A549 (cell line): ENCODE data around the gene BICC1. TPM values are rescaled to one million over a fixed set of nuclear protein-coding genes. Genes with fewer than 3 reads are reported as not detected.
A peak's percentile ranks its signal among the peaks of the same experiment; 100 is the strongest.

Experiments
- ATAC-seq, 2 experiments: fragments of 200-7000 bp in 1 of 2; fragments of >200 bp in 1 of 2; cut with Nextera tagmentation in 1 of 2; cut with Tn5 transposase in 1 of 2; 3 replicates each; pipeline versions ENCODE4 v1.8.0 to v1.9.1; 2018 to 2020; ENCODE audit warnings: mild to moderate bottlenecking in 1 of 2, moderate library complexity in 1 of 2
- CTCF ChIA-PET: fragments of 300-600 bp; sonication (Branson Sonifier 250); formaldehyde crosslinking; extraction: SDS; loops from one replicate; lab custom pipeline; 2021; ENCODE audit warnings: antibody characterized with exemption, inconsistent platforms; lab: Yijun Ruan, JAX
- POLR2A ChIA-PET: fragments of 350-600 bp; formaldehyde crosslinking; extraction: SDS; loops from one replicate; lab custom pipeline; 2021; ENCODE audit warnings: antibody characterized with exemption, inconsistent platforms; lab: Yijun Ruan, JAX
- DNase-seq, 2 experiments: peaks; one replicate each; pipeline versions ENCODE4 v3.0.0 to v3.0.0-alpha.2; 2011 to 2016; ENCODE audit warnings: low read depth in 1 of 2, low spot score in 1 of 2
- FAIRE-seq: peaks from 2 replicates; lab custom pipeline; 2011; peaks lifted over from hg19 to GRCh38; lab: Jason Lieb, UNC
- H3K27ac ChIP-seq, 2 experiments: fragments of >200 bp; sonication (Bioruptor Twin); formaldehyde crosslinking; 3 replicates each; pipeline ENCODE4 v1.5.1; 2016 to 2017
- H3K4me1 ChIP-seq: fragments of >200 bp; sonication (Bioruptor Twin); formaldehyde crosslinking; 3 replicates; pipeline ENCODE4 v1.6.1; 2016
- H3K4me2 ChIP-seq: fragments of >200 bp; sonication (Bioruptor Twin); formaldehyde crosslinking; 3 replicates; pipeline ENCODE4 v1.6.1; 2016
- H3K4me3 ChIP-seq: fragments of >200 bp; sonication (Bioruptor Twin); formaldehyde crosslinking; 3 replicates; pipeline ENCODE4 v1.5.1; 2016
- H3K9me3 ChIP-seq: fragments of >200 bp; sonication (Bioruptor Twin); formaldehyde crosslinking; 3 replicates; pipeline ENCODE4 v1.6.1; 2016
- BCL3 ChIP-seq: fragments of >200 bp; sonication (Bioruptor Twin); formaldehyde crosslinking; IDR thresholded peaks from 3 replicates; pipeline ENCODE4 v1.6.1; 2016
- CEBPB ChIP-seq, 2 experiments: fragments of >200 bp in 1 of 2; sonication (Bioruptor Twin) in 1 of 2; formaldehyde crosslinking in 1 of 2; IDR thresholded peaks; 2 replicates each; pipeline ENCODE4 v1.6.1; 2012 to 2016
- CHD2 ChIP-seq: fragments of 150-350 bp; IDR thresholded peaks from 2 replicates; pipeline ENCODE4 v1.6.1; 2014; ENCODE audit warnings: low read length; ENCODE audit not compliant: partially characterized antibody
- CTCF ChIP-seq: fragments of >200 bp; sonication (Bioruptor Twin); formaldehyde crosslinking; IDR thresholded peaks from 3 replicates; pipeline ENCODE4 v1.5.1; 2016
- EHMT2 ChIP-seq: fragments of 200-600 bp; sonication (generic); IDR thresholded peaks from 2 replicates; pipeline ENCODE4 v1.6.1; 2016; ENCODE audit warnings: antibody characterized with exemption, low read depth, mild to moderate bottlenecking, moderate library complexity
- EP300 ChIP-seq, 2 experiments: fragments of >200 bp; sonication (Bioruptor Twin); formaldehyde crosslinking; IDR thresholded peaks; 2 replicates in 1 of 2; 3 replicates in 1 of 2; pipeline ENCODE4 v1.6.1; 2016 to 2017
- ESRRA ChIP-seq: fragments of 150-350 bp; IDR thresholded peaks from 2 replicates; pipeline ENCODE4 v1.6.1; 2014; ENCODE audit warnings: mild to moderate bottlenecking, low read length, borderline replicate concordance
- GATA3 ChIP-seq: IDR thresholded peaks from 2 replicates; pipeline ENCODE4 v1.6.1; 2012; ENCODE audit warnings: borderline replicate concordance
- HDAC2 ChIP-seq: fragments of 200-600 bp; sonication (generic); IDR thresholded peaks from 2 replicates; pipeline ENCODE4 v1.6.1; 2016
- HEYL ChIP-seq: fragments of 250-450 bp; sonication (Bioruptor Pico); IDR thresholded peaks from 2 replicates; pipeline ENCODE4 v1.8.0; 2021; ENCODE audit warnings: mild to moderate bottlenecking, moderate library complexity
- HMGXB4 ChIP-seq: fragments of 250-450 bp; sonication (Bioruptor Pico); IDR thresholded peaks from 2 replicates; pipeline ENCODE4 v1.5.0; 2021; ENCODE audit warnings: mild to moderate bottlenecking, moderate library complexity, borderline replicate concordance
- HOXB13 ChIP-seq: fragments of 250-450 bp; sonication (Bioruptor Pico); IDR thresholded peaks from 2 replicates; pipeline ENCODE4 v1.5.0; 2020; ENCODE audit warnings: low read depth, mild to moderate bottlenecking, moderate library complexity
- JUN ChIP-seq, 2 experiments: fragments of >200 bp; sonication (Bioruptor Twin); formaldehyde crosslinking; IDR thresholded peaks; 2 replicates in 1 of 2; 3 replicates in 1 of 2; pipeline ENCODE4 v1.6.1; 2016 to 2017
- KDM5A ChIP-seq: fragments of 200-600 bp; sonication (generic); IDR thresholded peaks from 2 replicates; pipeline ENCODE4 v1.6.1; 2016; ENCODE audit warnings: antibody characterized with exemption, mild to moderate bottlenecking
- MAFK ChIP-seq: fragments of 450-650 bp; IDR thresholded peaks from 2 replicates; pipeline ENCODE4 v1.6.1; 2014; ENCODE audit not compliant: partially characterized antibody
- NFE2L2 ChIP-seq: fragments of 150-350 bp; conservative IDR thresholded peaks from 2 replicates; pipeline ENCODE4 v1.6.1; 2014; ENCODE audit warnings: low read length
- NPAS2 ChIP-seq: fragments of 250-450 bp; sonication (Bioruptor Pico); IDR thresholded peaks from 2 replicates; pipeline ENCODE4 v1.8.0; 2022; ENCODE audit warnings: mild to moderate bottlenecking, moderate library complexity, borderline replicate concordance
- POLR2A ChIP-seq: IDR thresholded peaks from 2 replicates; pipeline ENCODE4 v1.6.1; 2012; ENCODE audit warnings: mild to moderate bottlenecking, low read length
- RAD21 ChIP-seq, 2 experiments: fragments of >200 bp in 1 of 2; sonication (Bioruptor Twin) in 1 of 2; formaldehyde crosslinking in 1 of 2; IDR thresholded peaks in 1 of 2; conservative IDR thresholded peaks in 1 of 2; 2 replicates in 1 of 2; 3 replicates in 1 of 2; pipeline ENCODE4 v1.6.1; 2012 to 2018; ENCODE audit warnings: inconsistent platforms in 1 of 2
- RARB ChIP-seq: fragments of 250-450 bp; sonication (Bioruptor Pico); IDR thresholded peaks from 2 replicates; pipeline ENCODE4 v1.8.0; 2021; ENCODE audit warnings: mild to moderate bottlenecking, moderate library complexity
- REST ChIP-seq: fragments of 200-600 bp; sonication (generic); IDR thresholded peaks from 2 replicates; pipeline ENCODE4 v1.6.1; 2016; ENCODE audit warnings: antibody characterized with exemption, mild to moderate bottlenecking, moderate library complexity
- RFX5 ChIP-seq: fragments of 450-650 bp; IDR thresholded peaks from 2 replicates; pipeline ENCODE4 v1.7.1; 2014; ENCODE audit warnings: antibody characterized with exemption, mild to moderate bottlenecking, moderate library complexity
- RNF2 ChIP-seq: fragments of 200-600 bp; sonication (generic); IDR thresholded peaks from 2 replicates; pipeline ENCODE4 v1.6.1; 2016; ENCODE audit warnings: low read depth, mild to moderate bottlenecking, antibody characterized with exemption, moderate library complexity, borderline replicate concordance
- SMC3 ChIP-seq: fragments of >200 bp; sonication (Bioruptor Twin); formaldehyde crosslinking; IDR thresholded peaks from 3 replicates; pipeline ENCODE4 v1.6.1; 2018; ENCODE audit warnings: inconsistent platforms
- TP53 ChIP-seq: fragments of 250-450 bp; sonication (Bioruptor Pico); IDR thresholded peaks from 2 replicates; pipeline ENCODE4 v1.5.0; 2021; ENCODE audit warnings: mild to moderate bottlenecking, moderate library complexity
- ZC3H11A ChIP-seq: fragments of 450-650 bp; IDR thresholded peaks from 2 replicates; pipeline ENCODE4 v1.6.1; 2014; ENCODE audit warnings: antibody characterized with exemption, mild to moderate bottlenecking
- ZNF302 ChIP-seq: fragments of 250-450 bp; sonication (Bioruptor Pico); IDR thresholded peaks from 2 replicates; pipeline ENCODE4 v1.9.0; 2021; ENCODE audit warnings: inconsistent platforms, mild to moderate bottlenecking, moderate library complexity
- ZSCAN20 ChIP-seq: fragments of 250-450 bp; sonication (Bioruptor Pico); IDR thresholded peaks from 2 replicates; pipeline ENCODE4 v1.8.0; 2022; ENCODE audit warnings: mild to moderate bottlenecking, moderate library complexity
- WGBS: methylation state at CpG from one replicate; pipeline ENCODE4 v1.1.6; 2017; ENCODE audit errors: missing lambda C conversion rate; 5-methylcytosine and 5-hydroxymethylcytosine counted together
- polyA plus RNA-seq, 4 experiments: library from polyadenylated mRNA; depleted of rRNA in 3 of 4; stranded (reverse); fragments of >200 nt; fragmentation: RNase III in 1 of 4; extraction: RNeasy Plus Mini Kit Qiagen cat#74134 plus additional on column Dnase treatment in 1 of 4; gene quantifications; 2 replicates in 3 of 4; 3 replicates in 1 of 4; pipeline ENCODE4 v1.2.3, GENCODE V29; 2011 to 2017

BICC1 gene
- polyA plus RNA-seq, 2 of the 4 experiments (the other 2 are of a cell fraction) = 36.9 to 56.8 TPM

GRCh38 chr10:58477902-58478301 is 34.8 kb upstream of the BICC1 start:
- DNase-seq = no peak
- FAIRE-seq = no peak
- H3K9me3 ChIP-seq = no peaks in the 10 kb centered on the region
- peaks cover 29% of the 10 kb centered on the region for H3K4me1 ChIP-seq
- POLR2A ChIA-PET = no interaction called here
- no peak overlapping the region for H3K4me3 ChIP-seq
- no peak for TF ChIP-seq CEBPB (IDR thresholded peaks at IDR 0.05)
- no peak for TF ChIP-seq RARB (CRISPR knock-in tag)
- no peak for TF ChIP-seq NFE2L2
- TF ChIP-seq HEYL (CRISPR knock-in tag) = no peak
- no peak for TF ChIP-seq TP53 (CRISPR knock-in tag)
- TF ChIP-seq RNF2 = no peak
- TF ChIP-seq CTCF = no peak
- TF ChIP-seq HOXB13 (CRISPR knock-in tag) = no peak
- TF ChIP-seq RAD21 (conservative IDR thresholded peaks at IDR 0.05 in 1 of 2, IDR thresholded peaks at IDR 0.05 in 1 of 2) = no peak
- TF ChIP-seq ZSCAN20 (CRISPR knock-in tag) = no peak
- no peak for TF ChIP-seq CHD2
- TF ChIP-seq ZC3H11A = no peak
- no peak for TF ChIP-seq RFX5
- TF ChIP-seq GATA3 = no peak
- no peak for TF ChIP-seq SMC3
- no peak for TF ChIP-seq POLR2A
- TF ChIP-seq, all 56 proteins: peak for 0
- WGBS = 81% methylated on average over 2 of the region's 2 CpGs
- CTCF ChIA-PET = interaction anchor here (1.1 kb wide), 1 partner anchor 179 kb away, joined by 3 read pairs; no protein-coding TSS in a partner anchor
- peak in 1 of 2 experiments; percentile 26; a peak in 1 of 6 replicates for ATAC-seq
- Histone ChIP-seq H3K27ac (no peak overlapping the region; a peak in 1 of 6 replicates), H3K4me2 (no peak overlapping the region)

- ATAC-seq (no peak), DNase-seq (no peak)
- POLR2A ChIA-PET = no interaction called here
- no peak overlapping the region for H3K4me3 ChIP-seq
- H3K4me1 ChIP-seq = peaks cover 23% of the 10 kb centered on the region
- H3K27ac ChIP-seq = no peak overlapping the region
- TF ChIP-seq KDM5A (no peak), MAFK (no peak), EHMT2 (no peak)
- TF ChIP-seq, all 56 proteins: peak for 0
- Histone ChIP-seq H3K4me2 (no peak overlapping the region), H3K9me3 (no peaks in the 10 kb centered on the region)
- CTCF ChIA-PET = interaction anchor here (1.1 kb wide), 1 partner anchor 180 kb away, joined by 3 read pairs; no protein-coding TSS in a partner anchor
- WGBS = 64% methylated on average over 2 of the region's 2 CpGs
- no peak for FAIRE-seq
These were observed 33.6 kb upstream of the BICC1 start for GRCh38 chr10:58479045-58479444.

GRCh38 chr10:58480321-58480720 is 32.4 kb upstream of the BICC1 start:
- Histone ChIP-seq H3K27ac (no peak overlapping the region), H3K4me2 (no peak overlapping the region), H3K4me1 (peaks cover 11% of the 10 kb centered on the region), H3K4me3 (no peak overlapping the region), H3K9me3 (no peaks in the 10 kb centered on the region)
- peak; percentile 36 for FAIRE-seq
- ATAC-seq = no peak
- POLR2A ChIA-PET = no interaction called here
- CTCF ChIA-PET = interaction anchor here (0.6 to 1.1 kb wide), 3 partner anchors 8 to 34 kb away, joined by 3 to 4 read pairs (median 3); no protein-coding TSS in a partner anchor
- DNase-seq = no peak
- WGBS = 68% methylated on average over 3 of the region's 3 CpGs
- TF ChIP-seq ZNF302 (CRISPR knock-in tag) = no peak
- TF ChIP-seq BCL3 = no peak
- no peak for TF ChIP-seq NPAS2 (CRISPR knock-in tag)
- no peak for TF ChIP-seq REST
- TF ChIP-seq HMGXB4 (CRISPR knock-in tag) = no peak
- TF ChIP-seq EP300 (IDR thresholded peaks at IDR 0.05) = no peak
- TF ChIP-seq CEBPB (IDR thresholded peaks at IDR 0.05) = no peak
- no peak for TF ChIP-seq HDAC2
- TF ChIP-seq RARB (CRISPR knock-in tag) = no peak
- TF ChIP-seq GATA3 = no peak
- no peak for TF ChIP-seq ESRRA
- TF ChIP-seq JUN (IDR thresholded peaks at IDR 0.05) = no peak
